GM18498 (cell line): ENCODE results near the gene VEGFB.

ENCODE experiments used
- ATAC-seq: cut with Tn5 transposase; IDR thresholded peaks from one replicate; pipeline ENCODE4 v1.9.1; 2021; ENCODE audit warnings: mild to moderate bottlenecking, moderate library complexity; ENCODE audit not compliant: unreplicated experiment

The VEGFB gene

GRCh38 chr11:64233913-64234586, at the start of gene VEGFB:
Gene VEGFB (plus strand): TSS chr11:64234584. CDS start chr11:64234834, 250 bp downstream.
- peak; percentile 47 for ATAC-seq

GRCh38 chr11:64185175-64185692, 49.1 kb upstream of the VEGFB start:
- ATAC-seq: peak; percentile 20

GRCh38 chr11:64185693-64186491, 48.5 kb upstream of the VEGFB start, which contains the start of gene STIP1:
Gene STIP1 (plus strand): TSS chr11:64186171. CDS start chr11:64186262, 91 bp downstream.
- ATAC-seq: peak; percentile 84

- ATAC-seq: no peak
These were observed 47.8 kb upstream of the VEGFB start for GRCh38 chr11:64186492-64187165.

- ATAC-seq: no peak
These were observed 42.0 kb upstream of the VEGFB start for GRCh38 chr11:64192434-64192833.

GRCh38 chr11:64196626-64197025, 37.8 kb upstream of the VEGFB start:
- no peak for ATAC-seq

GRCh38 chr11:64198511-64198910, 35.9 kb upstream of the VEGFB start:
- no peak for ATAC-seq

GRCh38 chr11:64201543-64201942, 32.8 kb upstream of the VEGFB start:
- no peak for ATAC-seq

- no peak for ATAC-seq
These were observed 31.4 kb upstream of the VEGFB start for GRCh38 chr11:64202992-64203391.

GRCh38 chr11:64203421-64204079, 30.8 kb upstream of the VEGFB start:
- ATAC-seq: no peak

- no peak for ATAC-seq
These were observed 30.3 kb upstream of the VEGFB start for GRCh38 chr11:64204080-64204440.

- ATAC-seq: no peak
These were observed 29.9 kb upstream of the VEGFB start for GRCh38 chr11:64204464-64204989.

GRCh38 chr11:64206457-64207255, 27.7 kb upstream of the VEGFB start, which contains the start of gene FERMT3:
Gene FERMT3 (plus strand): TSS chr11:64206721. CDS start chr11:64207365, 644 bp downstream.
- no peak for ATAC-seq

- peak; percentile 56 for ATAC-seq
These were observed 26.9 kb upstream of the VEGFB start for GRCh38 chr11:64207256-64208085.

GRCh38 chr11:64208086-64208795, 26.1 kb upstream of the VEGFB start:
- ATAC-seq: no peak

GRCh38 chr11:64208796-64209562, 25.4 kb upstream of the VEGFB start:
- ATAC-seq: no peak

GRCh38 chr11:64209563-64209843, 24.9 kb upstream of the VEGFB start:
- no peak for ATAC-seq
